MM.1S (cell line): ENCODE data around the gene CTSA.

Source experiments
- DNase-seq: peaks from one replicate; pipeline ENCODE4 v3.0.0-alpha.2; 2015
- H2AFZ ChIP-seq: fragments of 300-600 bp; sonication (generic); 2 replicates; pipeline ENCODE4 v1.6.0; 2016; ENCODE audit warnings: antibody characterized with exemption, low read length
- H3F3A ChIP-seq: fragments of 300-600 bp; sonication (generic); 2 replicates; pipeline ENCODE4 v1.6.1; 2016; ENCODE audit warnings: mild to moderate bottlenecking, antibody characterized with exemption, low read length, moderate library complexity, mixed read lengths; ENCODE audit not compliant: insufficient read depth
- H3K27ac ChIP-seq: fragments of 300-600 bp; sonication (generic); 2 replicates; pipeline ENCODE4 v1.5.1; 2016; ENCODE audit warnings: mild to moderate bottlenecking, low read length
- H3K27me3 ChIP-seq: fragments of 300-600 bp; sonication (generic); replicated peaks from 2 replicates; pipeline ENCODE4 v1.6.0; 2016; ENCODE audit warnings: low read length; ENCODE audit not compliant: insufficient read depth
- H3K36me3 ChIP-seq: fragments of 300-600 bp; sonication (generic); replicated peaks from 2 replicates; pipeline ENCODE4 v1.6.1; 2016; ENCODE audit warnings: mild to moderate bottlenecking, low read length, mixed read lengths; ENCODE audit not compliant: insufficient read depth
- H3K4me1 ChIP-seq: fragments of 300-600 bp; sonication (generic); 2 replicates; pipeline ENCODE4 v1.6.1; 2016; ENCODE audit warnings: low read length, mixed read lengths
- H3K4me2 ChIP-seq: fragments of 300-600 bp; sonication (generic); 2 replicates; pipeline ENCODE4 v1.6.0; 2016; ENCODE audit warnings: low read depth, low read length
- H3K4me3 ChIP-seq: fragments of 300-600 bp; sonication (generic); 2 replicates; pipeline ENCODE4 v1.5.1; 2016; ENCODE audit warnings: low read length, mixed read lengths
- H3K79me2 ChIP-seq: fragments of 300-600 bp; sonication (generic); 2 replicates; pipeline ENCODE4 v1.6.1; 2016; ENCODE audit warnings: mixed run types, low read length, mixed read lengths
- H3K9ac ChIP-seq: fragments of 300-600 bp; sonication (generic); 2 replicates; pipeline ENCODE4 v1.6.1; 2016; ENCODE audit warnings: low read length, mixed read lengths
- H3K9me2 ChIP-seq: fragments of 300-600 bp; sonication (generic); replicated peaks from 2 replicates; pipeline ENCODE4 v1.6.1; 2016; ENCODE audit warnings: mild to moderate bottlenecking, low read length, mixed read lengths; ENCODE audit not compliant: insufficient read depth
- H3K9me3 ChIP-seq: fragments of 300-600 bp; sonication (generic); replicated peaks from 2 replicates; pipeline ENCODE4 v1.6.1; 2016; ENCODE audit warnings: mild to moderate bottlenecking, low read length, mixed read lengths; ENCODE audit not compliant: insufficient read depth
- H4K20me1 ChIP-seq: fragments of 300-600 bp; sonication (generic); 2 replicates; pipeline ENCODE4 v1.6.1; 2016; ENCODE audit warnings: mild to moderate bottlenecking, low read length, moderate library complexity, mixed read lengths; ENCODE audit not compliant: insufficient read depth
- EZH2 ChIP-seq: fragments of 300-600 bp; sonication (generic); optimal IDR thresholded peaks from 2 replicates; pipeline ENCODE3; 2017; ENCODE audit warnings: low read depth, mild to moderate bottlenecking, antibody characterized with exemption, low read length, mixed read lengths
- EZH2phosphoT487 ChIP-seq: fragments of 300-600 bp; sonication (generic); IDR thresholded peaks from 2 replicates; pipeline ENCODE4 v1.6.1; 2018; ENCODE audit warnings: antibody characterized with exemption, low read length
- TF ChIP-seq, protein P1 (sequence below): fragments of 300-600 bp; sonication (generic); IDR thresholded peaks from 2 replicates; pipeline ENCODE4 v1.5.1; 2016; ENCODE audit warnings: antibody characterized with exemption, low read length, mixed read lengths

The CTSA gene

DNA sequence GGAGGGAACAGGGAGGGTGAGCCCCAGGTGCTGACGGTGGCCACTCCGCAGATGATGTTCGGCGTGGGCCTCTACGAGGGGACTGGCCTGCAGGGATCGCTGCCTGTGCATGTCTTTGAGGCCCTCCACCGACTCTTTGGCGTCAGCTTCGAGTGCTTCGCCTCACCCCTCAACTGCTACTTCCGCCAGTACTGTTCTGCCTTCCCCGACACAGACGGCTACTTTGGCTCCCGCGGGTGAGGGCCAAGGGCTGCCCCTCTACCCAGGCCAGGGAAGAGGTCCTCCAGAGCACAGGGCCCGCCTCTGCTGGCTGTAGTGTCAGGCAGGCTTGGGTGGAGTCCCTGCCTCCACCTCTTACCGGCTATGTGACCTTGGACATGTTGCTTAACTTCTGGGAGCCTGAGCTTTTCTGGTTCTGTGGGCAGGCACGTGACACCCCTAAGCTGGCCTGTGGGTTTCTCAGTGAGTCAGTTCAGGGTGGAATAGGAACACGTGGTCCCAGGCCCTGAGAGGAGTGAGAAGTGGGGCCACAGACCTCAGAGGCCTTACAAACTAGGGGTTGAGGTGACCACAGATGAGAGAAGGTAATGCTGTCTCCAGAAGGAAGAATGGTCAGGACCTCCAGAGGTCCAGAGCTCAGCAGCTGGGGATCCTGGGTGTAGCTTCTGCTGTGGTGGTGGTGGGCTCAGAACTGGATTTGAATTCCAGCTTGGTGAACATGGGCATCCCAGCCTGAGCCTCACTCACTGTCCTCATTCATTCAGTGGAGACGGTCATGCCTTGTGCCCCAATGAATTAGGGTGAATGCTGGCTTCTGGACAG lies 55.2 kb downstream of the CTSA start:
- Histone ChIP-seq H3K4me1 (no peaks in the 10 kb centered on the region), H3K9me2 (no peaks in the 10 kb centered on the region), H3K9ac (no peak overlapping the region), H3F3A (no peaks in the 10 kb centered on the region), H3K79me2 (no peaks in the 10 kb centered on the region), H3K36me3 (no peaks in the 10 kb centered on the region; the same call in 1 of the 2 replicates), H3K27me3 (no peaks in the 10 kb centered on the region), H3K27ac (no peak overlapping the region), H3K9me3 (no peaks in the 10 kb centered on the region), H4K20me1 (no peaks in the 10 kb centered on the region), H3K4me2 (no peak overlapping the region), H2AFZ (no peak overlapping the region), H3K4me3 (no peak overlapping the region)
- TF ChIP-seq EZH2 (no peak), EZH2phosphoT487 (no peak)
- TF ChIP-seq, protein P1, sequence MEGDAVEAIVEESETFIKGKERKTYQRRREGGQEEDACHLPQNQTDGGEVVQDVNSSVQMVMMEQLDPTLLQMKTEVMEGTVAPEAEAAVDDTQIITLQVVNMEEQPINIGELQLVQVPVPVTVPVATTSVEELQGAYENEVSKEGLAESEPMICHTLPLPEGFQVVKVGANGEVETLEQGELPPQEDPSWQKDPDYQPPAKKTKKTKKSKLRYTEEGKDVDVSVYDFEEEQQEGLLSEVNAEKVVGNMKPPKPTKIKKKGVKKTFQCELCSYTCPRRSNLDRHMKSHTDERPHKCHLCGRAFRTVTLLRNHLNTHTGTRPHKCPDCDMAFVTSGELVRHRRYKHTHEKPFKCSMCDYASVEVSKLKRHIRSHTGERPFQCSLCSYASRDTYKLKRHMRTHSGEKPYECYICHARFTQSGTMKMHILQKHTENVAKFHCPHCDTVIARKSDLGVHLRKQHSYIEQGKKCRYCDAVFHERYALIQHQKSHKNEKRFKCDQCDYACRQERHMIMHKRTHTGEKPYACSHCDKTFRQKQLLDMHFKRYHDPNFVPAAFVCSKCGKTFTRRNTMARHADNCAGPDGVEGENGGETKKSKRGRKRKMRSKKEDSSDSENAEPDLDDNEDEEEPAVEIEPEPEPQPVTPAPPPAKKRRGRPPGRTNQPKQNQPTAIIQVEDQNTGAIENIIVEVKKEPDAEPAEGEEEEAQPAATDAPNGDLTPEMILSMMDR, result no peak
- no peak for DNase-seq

DNA sequence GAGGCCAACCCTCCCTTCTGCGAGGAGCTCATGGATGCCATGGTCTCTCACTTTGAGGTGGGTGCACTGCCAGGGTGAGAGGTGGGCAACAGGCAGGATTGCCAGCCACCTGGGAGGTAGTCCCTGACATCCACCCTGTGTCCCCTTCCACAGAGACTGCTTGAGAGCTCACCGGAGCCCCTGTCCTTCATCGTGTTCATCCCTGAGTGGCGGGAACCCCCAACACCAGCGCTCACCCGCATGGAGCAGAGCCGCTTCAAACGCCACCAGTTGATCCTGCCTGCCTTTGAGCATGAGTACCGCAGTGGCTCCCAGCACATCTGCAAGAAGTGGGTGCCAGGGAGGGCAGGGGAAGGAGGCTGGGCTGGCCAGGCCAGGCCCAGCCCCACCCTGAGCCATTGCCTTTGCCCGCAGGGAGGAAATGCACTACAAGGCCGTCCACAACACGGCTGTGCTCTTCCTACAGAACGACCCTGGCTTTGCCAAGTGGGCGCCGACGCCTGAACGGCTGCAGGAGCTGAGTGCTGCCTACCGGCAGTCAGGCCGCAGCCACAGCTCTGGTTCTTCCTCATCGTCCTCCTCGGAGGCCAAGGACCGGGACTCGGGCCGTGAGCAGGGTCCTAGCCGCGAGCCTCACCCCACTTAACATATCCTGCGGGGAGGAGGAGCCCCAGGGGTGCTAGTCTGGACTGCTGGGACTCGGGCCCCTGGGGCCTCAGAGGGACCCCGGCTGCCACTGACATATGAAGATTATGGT lies 56.2 kb downstream of the CTSA start:
- Histone ChIP-seq H3K4me2 (no peak overlapping the region), H3F3A (no peaks in the 10 kb centered on the region), H3K4me3 (no peak overlapping the region), H3K4me1 (no peaks in the 10 kb centered on the region), H4K20me1 (no peaks in the 10 kb centered on the region), H3K9me3 (no peaks in the 10 kb centered on the region), H3K27me3 (no peaks in the 10 kb centered on the region), H3K79me2 (no peaks in the 10 kb centered on the region), H3K9me2 (no peaks in the 10 kb centered on the region), H2AFZ (no peak overlapping the region), H3K27ac (no peak overlapping the region), H3K36me3 (no peaks in the 10 kb centered on the region; the same call in 1 of the 2 replicates), H3K9ac (no peak overlapping the region)
- no peak for TF ChIP-seq EZH2
- TF ChIP-seq EZH2phosphoT487, result no peak
- TF ChIP-seq, protein P1, result no peak
- DNase-seq, result no peak

DNA sequence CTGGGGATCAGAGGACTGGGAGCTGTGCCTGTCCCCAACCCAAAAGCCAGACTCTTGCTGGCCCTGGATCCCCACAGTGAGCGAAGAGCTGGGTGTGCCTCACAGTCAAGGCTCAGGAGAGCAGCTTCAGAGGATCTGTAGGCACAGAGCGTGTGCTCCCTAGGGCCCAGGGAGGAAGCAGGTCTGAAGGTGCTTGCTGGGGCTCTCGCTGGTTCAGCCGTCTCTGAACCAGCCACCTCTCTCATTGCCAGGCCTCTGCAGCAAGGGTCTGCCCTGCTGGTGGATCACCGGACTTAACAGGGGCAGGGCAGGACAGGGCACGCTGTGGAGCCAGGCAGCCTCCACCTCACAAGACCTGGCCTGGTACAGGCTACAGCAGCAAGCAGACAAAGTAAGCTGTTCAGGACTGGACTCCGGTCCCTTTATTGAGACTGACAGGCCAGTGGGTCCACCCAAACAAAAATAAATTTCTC lies 57.2 kb downstream of the CTSA start:
- H4K20me1 ChIP-seq, result no peaks in the 10 kb centered on the region
- H3K27me3 ChIP-seq, result no peaks in the 10 kb centered on the region
- H3K9ac ChIP-seq, result no peak overlapping the region
- no peak overlapping the region for H2AFZ ChIP-seq
- DNase-seq, result no peak
- H3K9me2 ChIP-seq, result no peaks in the 10 kb centered on the region
- H3K4me1 ChIP-seq, result no peaks in the 10 kb centered on the region
- H3K79me2 ChIP-seq, result no peaks in the 10 kb centered on the region
- H3K4me2 ChIP-seq, result no peak overlapping the region
- no peak overlapping the region for H3K27ac ChIP-seq
- no peak for TF ChIP-seq EZH2
- H3K9me3 ChIP-seq, result no peaks in the 10 kb centered on the region
- no peaks in the 10 kb centered on the region; the same call in 1 of the 2 replicates for H3K36me3 ChIP-seq
- no peaks in the 10 kb centered on the region for H3F3A ChIP-seq
- H3K4me3 ChIP-seq, result no peak overlapping the region
